K562 (cell line): Measurements from ENCODE around the gene HORMAD1. TPM values are rescaled to one million over a fixed set of nuclear protein-coding genes. Genes with fewer than 3 reads are reported as not detected.

Experiments used
- ATAC-seq: fragments of 200-7000 bp; cut with Tn5 transposase; 3 replicates; pipeline ENCODE4 v1.9.1; 2020; ENCODE audit warnings: moderate library complexity
- BruUV-seq: library from RNA; stranded (reverse); fragments of 400-500 nt; replicated peaks from 2 replicates; lab custom pipeline; 2021; lab: Mats Ljungman, UMichigan
- CTCF ChIA-PET: fragments of 300-600 bp; formaldehyde crosslinking; extraction: SDS; loops from one replicate; lab custom pipeline; 2021; ENCODE audit warnings: low intra/inter-chr PET ratio; lab: Yijun Ruan, JAX
- POLR2A ChIA-PET: fragments of 300-600, 350-650 bp; sonication (Branson Sonifier 250); formaldehyde crosslinking; extraction: SDS; loops from one replicate; lab custom pipeline; 2021; ENCODE audit warnings: antibody characterized with exemption, inconsistent platforms; lab: Yijun Ruan, JAX
- DNase-seq, 4 experiments: peaks; one replicate each; pipeline versions ENCODE4 v3.0.0 to v3.0.0-alpha.2; 2011 to 2018; ENCODE audit warnings: low spot score in 3 of 4, mixed read lengths in 3 of 4; ENCODE audit errors: extremely low read depth in 1 of 4
- FAIRE-seq: peaks from 2 replicates; lab custom pipeline; 2011; peaks lifted over from hg19 to GRCh38; lab: Jason Lieb, UNC
- H2AFZ ChIP-seq: 2 replicates; pipeline ENCODE4 v1.6.0; 2011; ENCODE audit warnings: low read depth, low read length, control low read depth, inconsistent platforms
- H3K27ac ChIP-seq: fragments of 200-600 bp; 3 replicates; pipeline ENCODE4 v1.8.0; 2011; ENCODE audit warnings: low read depth, mild to moderate bottlenecking, control low read depth, inconsistent platforms, low read length, moderate library complexity, mixed read lengths; ENCODE audit errors: extremely low read depth
- H3K27me3 ChIP-seq, 2 experiments: fragments of 300-600 bp in 1 of 2; 2 replicates in 1 of 2; 3 replicates in 1 of 2; pipeline versions ENCODE4 v1.6.0 to v1.8.0; 2011; ENCODE audit warnings: inconsistent platforms in 2 of 2, low read length in 2 of 2, mild to moderate bottlenecking in 1 of 2, mixed read lengths in 1 of 2, moderate library complexity in 1 of 2; ENCODE audit not compliant: control insufficient read depth in 2 of 2, insufficient read depth in 2 of 2
- H3K36me3 ChIP-seq: fragments of 300-600 bp; 3 replicates; pipeline ENCODE4 v1.8.0; 2011; ENCODE audit warnings: mild to moderate bottlenecking, low read length, inconsistent platforms; ENCODE audit not compliant: control insufficient read depth, insufficient read depth
- H3K4me1 ChIP-seq, 2 experiments: fragments of 200-600 bp in 1 of 2; replicated peaks in 1 of 2; 2 replicates in 1 of 2; 3 replicates in 1 of 2; pipeline versions ENCODE4 v1.5.1 to v1.8.0; 2011; ENCODE audit warnings: inconsistent platforms in 2 of 2, low read length in 2 of 2, mild to moderate bottlenecking in 1 of 2, mixed read lengths in 1 of 2, moderate library complexity in 1 of 2; ENCODE audit not compliant: control insufficient read depth in 2 of 2, insufficient read depth in 2 of 2
- H3K4me2 ChIP-seq: 2 replicates; pipeline ENCODE4 v1.6.1; 2011; ENCODE audit warnings: low read length, control low read depth, inconsistent platforms, mixed read lengths; ENCODE audit not compliant: insufficient read depth
- H3K4me3 ChIP-seq: fragments of 200-600 bp; sonication (generic), shearing (Covaris generic); 2 replicates; pipeline ENCODE4 v1.5.1; 2016; ENCODE audit warnings: control low read depth, inconsistent platforms
- H3K79me2 ChIP-seq: fragments of 200-600 bp; 3 replicates; pipeline ENCODE4 v1.8.0; 2011; ENCODE audit warnings: low read length, inconsistent platforms; ENCODE audit not compliant: control insufficient read depth, insufficient read depth
- H3K9ac ChIP-seq, 2 experiments: 2 replicates each; pipeline versions ENCODE4 v1.6.0 to v1.6.1; 2011; ENCODE audit warnings: low read depth in 2 of 2, low read length in 2 of 2, control low read depth in 1 of 2, inconsistent platforms in 1 of 2, mild to moderate bottlenecking in 1 of 2, mixed read lengths in 1 of 2; ENCODE audit not compliant: insufficient read depth in 1 of 2
- H3K9me1 ChIP-seq: one replicate; pipeline ENCODE4 v1.6.0; 2011; ENCODE audit warnings: inconsistent platforms, mild to moderate bottlenecking, low read length, moderate library complexity; ENCODE audit not compliant: control insufficient read depth, insufficient read depth
- H3K9me3 ChIP-seq: replicated peaks from 2 replicates; pipeline ENCODE4 v1.5.1; 2011; ENCODE audit warnings: low read depth, low read length, inconsistent platforms; ENCODE audit not compliant: control insufficient read depth, insufficient read depth
- H4K20me1 ChIP-seq: replicated peaks from 2 replicates; pipeline ENCODE4 v1.6.1; 2011; ENCODE audit warnings: low read length, inconsistent platforms, mixed read lengths; ENCODE audit not compliant: control insufficient read depth, insufficient read depth
- C11orf30 ChIP-seq: fragments of 450-650 bp; IDR thresholded peaks from 2 replicates; pipeline ENCODE4 v1.6.1; 2016; ENCODE audit warnings: low read depth, mild to moderate bottlenecking
- ETV5 ChIP-seq: sonication (generic); formaldehyde crosslinking; IDR thresholded peaks from 2 replicates; pipeline ENCODE4 v1.4.0; 2020; ENCODE audit warnings: low read depth, mild to moderate bottlenecking, missing genetic modification reagents
- KDM1A ChIP-seq, 2 experiments: fragments of 450-650 bp; IDR thresholded peaks; 2 replicates each; pipeline ENCODE4 v1.6.1; 2016; ENCODE audit warnings: mild to moderate bottlenecking in 2 of 2
- KHSRP ChIP-seq: fragments of 450-650 bp; IDR thresholded peaks from 2 replicates; pipeline ENCODE4 v1.6.1; 2017
- KLF1 ChIP-seq: fragments of 450-650 bp; IDR thresholded peaks from 2 replicates; pipeline ENCODE4 v1.6.1; 2016; ENCODE audit warnings: missing genetic modification characterization, missing compliant biosample characterization
- MED1 ChIP-seq: sonication (generic); formaldehyde crosslinking; IDR thresholded peaks from 2 replicates; pipeline ENCODE4 v1.8.1; 2023; ENCODE audit warnings: missing genetic modification reagents, borderline replicate concordance
- MEF2D ChIP-seq: conservative IDR thresholded peaks from 2 replicates; pipeline ENCODE4 v1.6.1; 2016; ENCODE audit warnings: low read depth, missing genetic modification characterization, missing compliant biosample characterization
- OTX1 ChIP-seq: fragments of 450-650 bp; formaldehyde crosslinking; IDR thresholded peaks from 2 replicates; pipeline ENCODE4 v1.4.0; 2022; ENCODE audit warnings: mild to moderate bottlenecking
- WGBS: fragments of 100-300 bp; shearing (Covaris generic); methylation state at CpG from one replicate; pipeline ENCODE4 v1.1.6; 2016; ENCODE audit warnings: low coverage, mixed read lengths; ENCODE audit not compliant: insufficient coverage; ENCODE audit errors: missing lambda C conversion rate; 5-methylcytosine and 5-hydroxymethylcytosine counted together
- in situ Hi-C: fragments of 300-500 bp; cut with MboI; formaldehyde crosslinking; loops from 4 replicates; pipeline ENCODE4 v1.15.0; 2018; ENCODE audit warnings: inconsistent platforms, mixed read lengths
- intact Hi-C: fragments of 100-400 bp; cut with micrococcal nuclease; formaldehyde crosslinking; loops from 2 replicates; pipeline ENCODE4 v1.14.2; 2022
- polyA plus RNA-seq, 8 experiments: library from polyadenylated mRNA; depleted of rRNA in 4 of 8; stranded (reverse) in 5 of 8; unstranded in 3 of 8; fragments of >200 nt; fragmentation: Nextera tagmentation in 2 of 8; fragmentation: Illumina TruSeq in 1 of 8; extraction: Ambion mirVana in 2 of 8; extraction: Trizol in 1 of 8; gene quantifications; 2 replicates each; pipeline versions ENCODE4 v1.2.1 to v1.2.3, GENCODE V29; 2011 to 2014; ENCODE audit warnings: inconsistent platforms in 1 of 8, missing spikeins in 1 of 8
- total RNA-seq, 7 experiments: library from RNA; depleted of rRNA in 6 of 7; stranded (reverse); fragments of >200 nt in 6 of 7; fragmentation: Illumina TruSeq in 2 of 7; extraction: Trizol in 2 of 7; gene quantifications; 2 replicates each; pipeline versions ENCODE4 v1.2.1 to v1.2.3, GENCODE V29; 2011 to 2021; ENCODE audit warnings: low replicate concordance in 1 of 7
- TF ChIP-seq, protein P1 (sequence below): fragments of 450-650 bp; IDR thresholded peaks from 2 replicates; pipeline ENCODE4 v1.6.1; 2016
- TF ChIP-seq, protein P2 (sequence below): IDR thresholded peaks from 3 replicates; pipeline ENCODE4 v1.6.1; 2011; ENCODE audit warnings: borderline replicate concordance, mild to moderate bottlenecking, moderate library complexity; ENCODE audit not compliant: insufficient read length; ENCODE audit errors: extremely low read depth
- TF ChIP-seq, protein P3 (sequence below): fragments of 450-650 bp; IDR thresholded peaks from 2 replicates; pipeline ENCODE4 v1.6.1; 2018; ENCODE audit not compliant: partially characterized antibody
- TF ChIP-seq, protein P4 (sequence below): fragments of 200-800 bp; sonication (Bioruptor generic); IDR thresholded peaks from 2 replicates; pipeline ENCODE4 v1.6.1; 2017; ENCODE audit warnings: missing genetic modification characterization, missing compliant biosample characterization
- TF ChIP-seq, protein P5 (sequence below): fragments of 250-450 bp; sonication (Bioruptor Pico); IDR thresholded peaks from 2 replicates; pipeline ENCODE4 v1.4.0; 2020

The HORMAD1 gene
- total and polyA plus RNA-seq, 9 of the 15 experiments (the other 6 are each of a cell fraction or from before 2014, with no cell fraction given), result not detected

DNA sequence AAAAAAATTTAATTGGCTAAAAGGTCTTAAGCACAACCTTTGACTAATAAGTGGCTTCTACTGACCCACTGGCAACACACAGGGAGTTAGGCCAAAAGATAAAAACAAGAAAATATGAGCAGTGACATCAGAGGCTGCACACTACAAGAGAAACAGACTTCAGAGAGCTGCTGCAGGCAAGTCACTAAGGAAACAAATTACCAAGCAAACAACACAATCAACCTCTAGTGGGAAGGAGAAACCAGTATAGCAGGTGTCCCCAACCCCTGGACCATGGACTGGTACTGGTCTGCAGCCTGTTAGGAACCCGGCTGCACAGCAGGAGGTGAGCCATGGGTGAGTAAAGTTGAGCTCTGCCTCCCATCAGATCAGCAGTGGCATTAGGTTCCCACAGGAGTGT, 70.5 kb downstream of the HORMAD1 start:
- intact Hi-C loops (no loop called here), in situ Hi-C loops (no loop called here)
- Histone ChIP-seq H3K4me2 (no peak overlapping the region), H3K4me1 (no peaks in the 10 kb centered on the region), H3K27ac (no peak overlapping the region), H3K9ac (no peak overlapping the region; a peak in 1 of 4 replicates), H3K79me2 (no peaks in the 10 kb centered on the region), H4K20me1 (no peaks in the 10 kb centered on the region), H3K27me3 (no peaks in the 10 kb centered on the region), H3K36me3 (peaks cover 39% of the 10 kb centered on the region; the same call in 2 of the 3 replicates), H3K9me1 (no peaks in the 10 kb centered on the region), H3K4me3 (no peak overlapping the region), H3K9me3 (no peaks in the 10 kb centered on the region), H2AFZ (no peak overlapping the region)
- ChIA-PET POLR2A (interaction anchor here (0.9 kb wide), 1 partner anchor 25 kb away, joined by 3 read pairs; no protein-coding TSS in a partner anchor), CTCF (no interaction called here)
- FAIRE-seq (no peak), ATAC-seq (no peak), DNase-seq (no peak)
- BruUV-seq, result no TSS peak
- 75% methylated on average over 1 of the region's 1 CpG for WGBS
- TF ChIP-seq C11orf30 (no peak), KLF1 (tag) (no peak), ETV5 (CRISPR knock-in tag) (no peak), OTX1 (CRISPR knock-in tag) (no peak), MED1 (CRISPR knock-in tag) (no peak), KDM1A (IDR thresholded peaks at IDR 0.05) (no peak), KHSRP (no peak), MEF2D (tag) (no peak)
- TF ChIP-seq, protein P1, sequence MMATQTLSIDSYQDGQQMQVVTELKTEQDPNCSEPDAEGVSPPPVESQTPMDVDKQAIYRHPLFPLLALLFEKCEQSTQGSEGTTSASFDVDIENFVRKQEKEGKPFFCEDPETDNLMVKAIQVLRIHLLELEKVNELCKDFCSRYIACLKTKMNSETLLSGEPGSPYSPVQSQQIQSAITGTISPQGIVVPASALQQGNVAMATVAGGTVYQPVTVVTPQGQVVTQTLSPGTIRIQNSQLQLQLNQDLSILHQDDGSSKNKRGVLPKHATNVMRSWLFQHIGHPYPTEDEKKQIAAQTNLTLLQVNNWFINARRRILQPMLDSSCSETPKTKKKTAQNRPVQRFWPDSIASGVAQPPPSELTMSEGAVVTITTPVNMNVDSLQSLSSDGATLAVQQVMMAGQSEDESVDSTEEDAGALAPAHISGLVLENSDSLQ, result no peak
- TF ChIP-seq, protein P2, sequence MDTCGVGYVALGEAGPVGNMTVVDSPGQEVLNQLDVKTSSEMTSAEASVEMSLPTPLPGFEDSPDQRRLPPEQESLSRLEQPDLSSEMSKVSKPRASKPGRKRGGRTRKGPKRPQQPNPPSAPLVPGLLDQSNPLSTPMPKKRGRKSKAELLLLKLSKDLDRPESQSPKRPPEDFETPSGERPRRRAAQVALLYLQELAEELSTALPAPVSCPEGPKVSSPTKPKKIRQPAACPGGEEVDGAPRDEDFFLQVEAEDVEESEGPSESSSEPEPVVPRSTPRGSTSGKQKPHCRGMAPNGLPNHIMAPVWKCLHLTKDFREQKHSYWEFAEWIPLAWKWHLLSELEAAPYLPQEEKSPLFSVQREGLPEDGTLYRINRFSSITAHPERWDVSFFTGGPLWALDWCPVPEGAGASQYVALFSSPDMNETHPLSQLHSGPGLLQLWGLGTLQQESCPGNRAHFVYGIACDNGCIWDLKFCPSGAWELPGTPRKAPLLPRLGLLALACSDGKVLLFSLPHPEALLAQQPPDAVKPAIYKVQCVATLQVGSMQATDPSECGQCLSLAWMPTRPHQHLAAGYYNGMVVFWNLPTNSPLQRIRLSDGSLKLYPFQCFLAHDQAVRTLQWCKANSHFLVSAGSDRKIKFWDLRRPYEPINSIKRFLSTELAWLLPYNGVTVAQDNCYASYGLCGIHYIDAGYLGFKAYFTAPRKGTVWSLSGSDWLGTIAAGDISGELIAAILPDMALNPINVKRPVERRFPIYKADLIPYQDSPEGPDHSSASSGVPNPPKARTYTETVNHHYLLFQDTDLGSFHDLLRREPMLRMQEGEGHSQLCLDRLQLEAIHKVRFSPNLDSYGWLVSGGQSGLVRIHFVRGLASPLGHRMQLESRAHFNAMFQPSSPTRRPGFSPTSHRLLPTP, result no peak
- TF ChIP-seq, protein P3, sequence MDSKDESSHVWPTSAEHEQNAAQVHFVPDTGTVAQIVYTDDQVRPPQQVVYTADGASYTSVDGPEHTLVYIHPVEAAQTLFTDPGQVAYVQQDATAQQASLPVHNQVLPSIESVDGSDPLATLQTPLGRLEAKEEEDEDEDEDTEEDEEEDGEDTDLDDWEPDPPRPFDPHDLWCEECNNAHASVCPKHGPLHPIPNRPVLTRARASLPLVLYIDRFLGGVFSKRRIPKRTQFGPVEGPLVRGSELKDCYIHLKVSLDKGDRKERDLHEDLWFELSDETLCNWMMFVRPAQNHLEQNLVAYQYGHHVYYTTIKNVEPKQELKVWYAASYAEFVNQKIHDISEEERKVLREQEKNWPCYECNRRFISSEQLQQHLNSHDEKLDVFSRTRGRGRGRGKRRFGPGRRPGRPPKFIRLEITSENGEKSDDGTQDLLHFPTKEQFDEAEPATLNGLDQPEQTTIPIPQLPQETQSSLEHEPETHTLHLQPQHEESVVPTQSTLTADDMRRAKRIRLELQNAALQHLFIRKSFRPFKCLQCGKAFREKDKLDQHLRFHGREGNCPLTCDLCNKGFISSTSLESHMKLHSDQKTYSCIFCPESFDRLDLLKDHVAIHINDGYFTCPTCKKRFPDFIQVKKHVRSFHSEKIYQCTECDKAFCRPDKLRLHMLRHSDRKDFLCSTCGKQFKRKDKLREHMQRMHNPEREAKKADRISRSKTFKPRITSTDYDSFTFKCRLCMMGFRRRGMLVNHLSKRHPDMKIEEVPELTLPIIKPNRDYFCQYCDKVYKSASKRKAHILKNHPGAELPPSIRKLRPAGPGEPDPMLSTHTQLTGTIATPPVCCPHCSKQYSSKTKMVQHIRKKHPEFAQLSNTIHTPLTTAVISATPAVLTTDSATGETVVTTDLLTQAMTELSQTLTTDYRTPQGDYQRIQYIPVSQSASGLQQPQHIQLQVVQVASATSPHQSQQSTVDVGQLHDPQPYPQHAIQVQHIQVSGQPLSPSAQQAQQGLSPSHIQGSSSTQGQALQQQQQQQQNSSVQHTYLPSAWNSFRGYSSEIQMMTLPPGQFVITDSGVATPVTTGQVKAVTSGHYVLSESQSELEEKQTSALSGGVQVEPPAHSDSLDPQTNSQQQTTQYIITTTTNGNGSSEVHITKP, result no peak
- TF ChIP-seq, protein P4, sequence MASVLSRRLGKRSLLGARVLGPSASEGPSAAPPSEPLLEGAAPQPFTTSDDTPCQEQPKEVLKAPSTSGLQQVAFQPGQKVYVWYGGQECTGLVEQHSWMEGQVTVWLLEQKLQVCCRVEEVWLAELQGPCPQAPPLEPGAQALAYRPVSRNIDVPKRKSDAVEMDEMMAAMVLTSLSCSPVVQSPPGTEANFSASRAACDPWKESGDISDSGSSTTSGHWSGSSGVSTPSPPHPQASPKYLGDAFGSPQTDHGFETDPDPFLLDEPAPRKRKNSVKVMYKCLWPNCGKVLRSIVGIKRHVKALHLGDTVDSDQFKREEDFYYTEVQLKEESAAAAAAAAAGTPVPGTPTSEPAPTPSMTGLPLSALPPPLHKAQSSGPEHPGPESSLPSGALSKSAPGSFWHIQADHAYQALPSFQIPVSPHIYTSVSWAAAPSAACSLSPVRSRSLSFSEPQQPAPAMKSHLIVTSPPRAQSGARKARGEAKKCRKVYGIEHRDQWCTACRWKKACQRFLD, result no peak
- TF ChIP-seq, protein P5, sequence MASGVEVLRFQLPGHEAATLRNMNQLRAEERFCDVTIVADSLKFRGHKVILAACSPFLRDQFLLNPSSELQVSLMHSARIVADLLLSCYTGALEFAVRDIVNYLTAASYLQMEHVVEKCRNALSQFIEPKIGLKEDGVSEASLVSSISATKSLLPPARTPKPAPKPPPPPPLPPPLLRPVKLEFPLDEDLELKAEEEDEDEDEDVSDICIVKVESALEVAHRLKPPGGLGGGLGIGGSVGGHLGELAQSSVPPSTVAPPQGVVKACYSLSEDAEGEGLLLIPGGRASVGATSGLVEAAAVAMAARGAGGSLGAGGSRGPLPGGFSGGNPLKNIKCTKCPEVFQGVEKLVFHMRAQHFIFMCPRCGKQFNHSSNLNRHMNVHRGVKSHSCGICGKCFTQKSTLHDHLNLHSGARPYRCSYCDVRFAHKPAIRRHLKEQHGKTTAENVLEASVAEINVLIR (CRISPR knock-in tag), result no peak
